Stimulated activated CD4-positive, alpha-beta T cell treated with anti-CD3 and anti-CD28 coated beads, Interleukin-2, amount 100 ng/mL, for 24 hours (primary cell): ENCODE measurements around the gene PTPRN2.
"Not testable (repeated sequence)": the region's sequence is repeated elsewhere in the genome, so short reads cannot be mapped to it uniquely, and the experiment has no call there.

Experiments used
- DNase-seq, 2 donors: peaks; one replicate each; pipeline ENCODE4 v3.0.0-alpha.2; 2020

PTPRN2 gene

DNA sequence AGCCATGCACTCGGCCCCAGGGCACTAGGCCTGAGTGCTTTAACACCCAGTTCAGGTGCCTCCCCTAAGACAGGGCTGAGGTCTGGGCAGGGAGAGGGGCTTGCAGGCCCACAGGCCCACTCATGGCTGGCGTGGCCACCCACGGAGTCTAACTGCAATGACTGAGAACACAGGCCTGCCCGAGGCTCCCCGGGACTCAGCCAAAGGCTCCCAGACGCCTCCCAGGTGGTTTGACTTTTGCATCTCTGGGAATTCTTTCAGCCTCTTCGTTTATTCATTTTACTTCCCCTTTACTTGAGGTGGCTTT, 37.3 kb downstream of the PTPRN2 start:
- no peak for DNase-seq

GRCh38 chr7:158549616-158550393, 37.8 kb downstream of the PTPRN2 start:
- no peak for DNase-seq

GRCh38 chr7:158549176-158549615, 38.4 kb downstream of the PTPRN2 start:
- no peak for DNase-seq

DNA sequence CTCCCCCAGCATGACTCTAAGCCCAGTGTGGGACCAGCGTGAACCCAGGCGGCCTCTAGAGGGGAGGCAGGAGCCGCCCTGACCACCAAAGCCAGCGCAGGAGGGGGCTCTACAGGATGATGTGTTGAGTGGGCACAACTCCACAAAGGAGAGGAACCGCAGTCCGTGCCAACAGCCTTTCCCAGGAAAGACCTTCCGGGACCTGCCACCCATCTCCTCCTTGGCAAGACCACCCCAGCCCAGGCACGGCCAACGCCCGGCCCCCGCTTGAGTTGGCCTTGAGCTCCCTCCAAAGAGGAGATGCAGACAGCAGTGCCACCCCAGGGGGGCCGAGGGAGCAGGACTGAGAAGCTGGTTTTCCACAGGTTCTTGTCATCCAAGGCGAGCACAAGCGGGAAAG, 38.9 kb downstream of the PTPRN2 start:
- DNase-seq = no peak

DNA sequence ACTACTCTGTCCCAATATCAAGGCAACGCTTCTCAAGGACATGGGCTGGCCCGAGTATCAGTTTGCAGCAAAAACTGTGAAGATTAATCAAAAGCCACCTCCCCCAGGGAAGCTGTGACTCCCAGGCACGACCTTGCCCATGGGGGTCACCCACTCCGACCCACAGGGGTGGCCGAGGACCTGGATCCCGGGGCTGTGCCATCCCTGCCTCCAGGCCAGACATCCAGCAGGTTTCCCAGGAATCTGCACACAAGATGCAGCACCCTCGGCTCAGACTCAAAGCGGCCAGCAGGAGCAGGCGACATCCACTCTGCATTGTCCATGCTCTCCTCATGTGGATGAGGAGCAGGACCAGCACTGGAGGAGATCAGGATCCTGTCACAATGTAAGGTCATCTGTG, 39.8 kb downstream of the PTPRN2 start:
- DNase-seq = no peak

- no peak for DNase-seq
These were observed 41.0 kb downstream of the PTPRN2 start for GRCh38 chr7:158546626-158547025.

GRCh38 chr7:158546214-158546613, 41.4 kb downstream of the PTPRN2 start:
- DNase-seq = no peak

DNA sequence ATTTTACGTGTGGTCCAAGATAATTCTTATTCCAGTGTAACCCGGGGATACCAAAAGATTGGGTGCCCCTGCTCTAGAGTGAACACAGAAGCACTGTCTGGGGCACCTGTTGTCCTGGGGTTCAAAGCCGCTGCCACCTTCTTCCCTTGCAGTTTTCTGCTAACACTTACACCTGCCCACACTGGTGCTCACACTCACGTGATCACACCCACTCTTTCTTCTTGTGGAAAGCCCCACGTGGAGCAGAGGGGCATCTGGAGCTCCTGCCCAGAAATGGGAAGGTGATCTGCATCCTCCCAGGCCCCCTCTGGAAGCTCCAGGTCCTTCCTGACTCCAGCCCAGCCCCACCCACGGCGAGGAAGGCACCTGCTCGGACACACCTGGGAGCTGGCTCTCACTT, 42.9 kb downstream of the PTPRN2 start:
- DNase-seq = no peak

- DNase-seq = no peak
These were observed 43.8 kb downstream of the PTPRN2 start for GRCh38 chr7:158543840-158544239.

DNA sequence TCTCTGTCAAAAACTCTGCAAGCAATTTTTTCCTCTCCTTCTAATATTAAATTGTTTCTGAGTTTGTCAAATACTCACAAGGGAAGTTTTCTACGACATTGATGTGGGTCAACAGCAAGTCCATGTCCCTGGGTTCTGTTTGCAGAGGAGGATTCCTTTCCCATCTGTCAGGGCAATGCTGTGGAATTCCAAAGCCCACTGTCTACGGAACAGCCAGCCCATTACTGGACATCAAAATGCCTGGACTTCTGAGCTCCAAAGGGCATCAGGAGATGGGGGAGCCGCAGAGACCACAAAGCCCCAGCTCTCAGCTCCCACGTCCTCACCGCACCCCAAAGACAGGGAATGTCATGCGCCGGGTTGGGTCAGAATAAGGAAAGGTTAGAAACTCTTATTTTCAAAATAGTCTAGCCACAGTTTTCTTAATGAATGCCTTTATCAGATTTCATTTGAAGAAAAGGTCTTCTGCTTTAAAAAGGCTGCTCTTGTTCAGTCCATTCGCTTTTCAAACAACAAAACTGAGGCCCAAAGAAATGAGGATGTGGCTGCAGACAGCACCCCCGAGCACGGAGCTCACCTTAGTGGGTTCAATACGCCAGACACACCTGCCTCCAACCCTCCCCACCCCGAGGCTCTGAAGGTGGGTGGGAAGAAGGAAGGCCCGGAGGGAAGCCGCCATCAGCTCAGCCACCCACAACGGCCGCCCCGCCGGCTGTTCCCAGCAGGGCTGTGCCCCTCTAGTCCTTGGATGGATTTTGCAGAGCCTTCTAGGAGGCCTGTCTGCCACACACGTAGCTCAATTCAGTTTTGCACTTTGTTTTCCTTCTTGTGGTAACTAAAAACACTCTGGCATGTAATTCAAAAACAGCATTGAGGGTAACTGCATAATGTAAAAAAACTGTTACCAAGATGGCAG, 44.7 kb downstream of the PTPRN2 start:
- DNase-seq = no peak

GRCh38 chr7:158541346-158542010, 46.1 kb downstream of the PTPRN2 start:
- DNase-seq = peak; percentile 19 to 27

DNA sequence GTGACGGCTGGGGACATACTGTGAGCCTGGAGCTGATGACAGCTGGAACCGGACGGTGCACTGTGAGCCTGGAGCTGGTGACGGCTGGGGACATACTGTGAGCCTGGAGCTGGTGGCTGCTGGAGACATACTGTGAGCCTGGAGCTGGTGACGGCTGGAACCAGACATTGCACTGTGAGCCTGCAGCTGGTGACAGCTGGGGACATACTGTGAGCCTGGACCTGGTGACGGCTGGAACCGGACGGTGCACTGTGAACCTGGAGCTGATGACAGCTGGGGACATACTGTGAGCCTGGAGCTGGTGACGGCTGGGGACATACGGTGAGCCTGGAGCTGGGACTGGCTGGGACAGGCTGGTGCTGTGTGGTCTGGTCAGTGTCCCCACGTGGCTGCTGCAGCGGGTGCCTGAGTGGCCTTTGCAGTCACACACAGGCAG, 47.9 kb downstream of the PTPRN2 start:
- no peak for DNase-seq

DNA sequence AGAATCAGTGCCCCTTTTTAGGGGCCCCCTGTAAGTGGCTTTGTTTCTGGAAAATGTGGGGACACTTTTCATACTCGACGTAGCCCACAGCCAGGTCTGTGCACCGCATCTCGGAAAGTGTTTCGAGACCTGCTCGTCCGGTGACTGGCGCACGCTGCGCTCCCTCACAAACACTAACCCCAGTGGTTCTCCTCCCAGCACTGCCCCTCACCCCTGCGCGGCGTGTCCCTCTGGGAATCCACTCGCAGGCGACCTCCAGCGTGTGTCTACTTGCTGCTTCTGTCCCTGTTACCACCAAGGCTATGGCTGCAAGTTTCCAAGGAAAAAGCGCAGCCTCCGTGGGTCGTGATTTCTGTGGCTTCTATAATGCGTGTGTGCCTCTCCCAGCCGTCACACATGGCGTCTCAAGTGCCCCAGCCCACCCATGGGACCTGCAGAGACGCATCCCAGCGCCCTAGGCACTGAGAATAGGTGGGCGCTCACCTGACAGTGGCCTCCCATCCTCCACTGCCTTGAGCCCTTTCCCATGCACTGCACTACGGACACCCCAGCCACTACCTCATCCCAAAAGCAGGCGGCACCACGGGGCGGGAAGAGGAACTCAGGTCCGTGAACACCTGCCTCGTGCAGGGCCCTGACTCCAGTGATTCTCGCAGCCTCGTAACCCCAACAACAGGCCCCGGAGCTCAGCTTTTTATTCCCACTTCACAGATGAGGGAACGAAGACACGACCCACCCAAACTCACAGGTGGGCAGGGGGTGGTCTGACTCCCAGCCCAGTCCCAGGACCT, 49.3 kb downstream of the PTPRN2 start:
- no peak for DNase-seq

DNA sequence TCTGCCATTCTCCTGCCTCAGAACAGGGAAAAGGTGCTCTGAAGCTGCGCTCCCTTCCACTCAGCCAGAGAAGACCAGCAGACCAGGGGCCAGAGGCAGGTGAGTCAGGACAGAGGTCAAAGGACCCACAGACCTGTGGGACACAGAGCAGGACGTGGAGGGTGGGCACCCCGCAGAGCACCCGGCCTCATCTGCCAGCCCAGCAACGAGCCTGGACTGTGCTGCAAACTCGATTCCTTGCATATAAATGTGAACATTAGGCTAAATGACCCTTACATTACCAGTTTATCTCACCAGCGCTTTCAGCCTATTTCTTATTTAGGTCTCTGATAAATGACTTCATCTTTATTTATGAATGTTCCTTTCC, 50.1 kb downstream of the PTPRN2 start:
- no peak for DNase-seq

DNA sequence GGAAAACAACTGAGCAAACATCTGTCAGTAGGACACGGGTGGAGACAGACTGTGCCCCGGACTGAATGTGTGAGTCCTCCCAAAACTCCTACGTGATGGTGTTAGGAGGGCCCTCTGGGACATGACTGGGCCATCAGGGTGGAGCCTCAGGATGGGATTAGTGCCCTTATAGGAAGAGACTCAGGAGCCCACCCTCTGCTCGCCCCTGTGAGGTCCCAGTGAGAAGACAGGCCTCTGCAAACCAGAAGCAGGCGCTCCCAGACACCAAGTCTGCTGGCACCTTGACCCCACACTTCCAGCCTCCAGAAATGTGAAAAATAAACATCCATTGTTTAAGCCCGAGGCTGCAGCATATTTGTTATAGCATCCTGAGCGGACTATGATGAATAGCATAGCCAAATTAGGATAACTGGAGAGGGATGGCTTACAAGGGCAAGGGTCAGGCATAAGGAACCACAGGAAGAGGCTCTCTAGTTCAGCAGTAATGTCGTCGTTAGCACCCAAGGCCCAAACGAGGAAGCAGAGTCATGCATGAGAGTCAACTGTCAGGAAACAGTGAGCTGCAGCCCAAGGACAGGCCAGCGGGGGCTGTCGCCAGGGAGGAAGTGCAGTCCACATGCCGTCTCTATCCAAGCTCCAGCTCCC, 50.6 kb downstream of the PTPRN2 start:
- DNase-seq = no peak

DNA sequence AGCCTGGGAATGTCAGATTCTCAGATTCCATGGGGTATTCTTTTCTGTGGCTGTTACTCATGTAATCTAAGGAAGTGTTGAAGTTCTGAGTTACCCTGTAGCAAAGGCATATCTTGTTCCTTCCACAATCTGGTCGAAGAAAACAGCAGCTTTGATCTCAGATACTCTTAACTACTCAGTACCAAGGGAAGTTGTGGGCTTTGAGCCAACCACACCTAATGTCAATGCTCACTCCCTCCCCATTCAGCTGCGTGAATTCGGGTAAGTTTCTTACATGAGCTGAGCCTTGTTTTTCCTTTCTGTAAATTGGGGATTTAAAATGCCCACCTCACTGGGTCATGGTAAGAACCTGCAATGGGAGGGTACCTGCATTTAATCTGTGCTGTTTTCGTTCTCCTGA, 52.5 kb downstream of the PTPRN2 start:
- no peak for DNase-seq

- no peak for DNase-seq
These were observed 53.0 kb downstream of the PTPRN2 start for GRCh38 chr7:158534598-158534997.

- DNase-seq = not testable (repeated sequence)
These were observed 53.5 kb downstream of the PTPRN2 start for GRCh38 chr7:158534134-158534515.

- no peak for DNase-seq
These were observed 54.1 kb downstream of the PTPRN2 start for GRCh38 chr7:158533386-158534133.

GRCh38 chr7:158532093-158532627, 55.5 kb downstream of the PTPRN2 start:
- DNase-seq = no peak

- DNase-seq = no peak
These were observed 56.0 kb downstream of the PTPRN2 start for GRCh38 chr7:158531661-158532060.
